Pericardium fibroblast (primary cell): ENCODE measurements around the gene C2CD4C. TPM values are rescaled to one million over a fixed set of nuclear protein-coding genes. Genes with fewer than 3 reads are reported as not detected.

ENCODE experiments used
- total RNA-seq: library from RNA; depleted of rRNA; stranded (reverse); fragments of >200 nt; gene quantifications from 2 replicates; pipeline ENCODE4 v1.2.3, GENCODE V29; 2015

C2CD4C gene
- total RNA-seq = 0.26 TPM in 1 of 2 replicates, not detected in the other

GRCh38 chr19:408902-409515 lies at the start of gene C2CD4C:
Gene C2CD4C, minus strand, starts transcription at chr19:409147. Its CDS starts 786 bp downstream, at chr19:408361.

Other genes with a start within 250 kb of the C2CD4C start
- 2.6 and 18.8 TPM in 2 replicates for gene PLPP2, start 117.7 kb downstream of the C2CD4C start, total RNA-seq
- 8.0 and 10.2 TPM in 2 replicates for gene MIER2, start 64.4 kb downstream of the C2CD4C start, total RNA-seq
- 5.5 and 11.6 TPM in 2 replicates for gene SHC2, start 51.9 kb upstream of the C2CD4C start, total RNA-seq
- not detected in 2 replicates for gene MADCAM1, start 87.3 kb upstream of the C2CD4C start, total RNA-seq
- gene TPGS1, start 98.3 kb upstream of the C2CD4C start, total RNA-seq = 93.8 and 99.7 TPM in 2 replicates
- gene CDC34, start 122.6 kb upstream of the C2CD4C start, total RNA-seq = 109 and 112 TPM in 2 replicates
- gene GZMM, start 134.9 kb upstream of the C2CD4C start, total RNA-seq = 0.23 TPM in 1 of 2 replicates, not detected in the other
- gene BSG, start 163.4 kb upstream of the C2CD4C start, total RNA-seq = 809 and 860 TPM in 2 replicates
- 3.9 and 4.6 TPM in 2 replicates for gene HCN2, start 180.7 kb upstream of the C2CD4C start, total RNA-seq
- 18.2 and 21.0 TPM in 2 replicates for gene POLRMT, start 224.4 kb upstream of the C2CD4C start, total RNA-seq
- gene FGF22, start 230.7 kb upstream of the C2CD4C start, total RNA-seq = 0.26 TPM in 1 of 2 replicates, not detected in the other